HFF-Myc (cell line): ENCODE measurements around the gene WASL.

ENCODE experiments used
- DNase-seq: peaks from one replicate; pipeline ENCODE4 v3.0.0-alpha.2; 2011; ENCODE audit warnings: low read depth; ENCODE audit errors: extremely low read depth
- H3K4me3 ChIP-seq: replicated peaks from 2 replicates; pipeline ENCODE4 v1.5.1; 2011; ENCODE audit warnings: low read depth, mild to moderate bottlenecking, control low read depth, low read length
- TF ChIP-seq, protein P1 (sequence below): IDR thresholded peaks from 2 replicates; pipeline ENCODE4 v1.5.1; 2012; ENCODE audit warnings: mild to moderate bottlenecking, low read depth, low read length, control low read depth; ENCODE audit errors: missing control alignments

Gene WASL

DNA sequence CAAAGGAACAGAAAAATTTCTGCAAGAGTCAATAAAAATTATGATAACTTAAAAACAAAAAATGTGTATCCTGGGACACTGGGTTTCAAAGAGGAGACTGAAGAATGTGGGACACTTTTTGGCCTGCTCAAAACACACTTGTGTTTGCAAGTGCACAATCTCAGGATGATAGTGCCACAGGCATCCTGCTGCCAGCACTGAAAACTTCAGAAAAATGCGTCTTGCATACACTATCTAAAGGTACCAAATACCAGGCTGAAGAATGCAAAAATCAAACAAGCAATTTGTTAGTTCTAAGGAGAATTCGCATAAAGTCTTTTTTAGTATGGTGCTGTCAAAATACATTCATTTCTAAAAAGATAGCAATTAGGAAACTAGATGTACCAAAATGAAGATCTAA is 38.1 kb downstream of the WASL start:
- H3K4me3 ChIP-seq = no peak overlapping the region
- TF ChIP-seq, protein P1, sequence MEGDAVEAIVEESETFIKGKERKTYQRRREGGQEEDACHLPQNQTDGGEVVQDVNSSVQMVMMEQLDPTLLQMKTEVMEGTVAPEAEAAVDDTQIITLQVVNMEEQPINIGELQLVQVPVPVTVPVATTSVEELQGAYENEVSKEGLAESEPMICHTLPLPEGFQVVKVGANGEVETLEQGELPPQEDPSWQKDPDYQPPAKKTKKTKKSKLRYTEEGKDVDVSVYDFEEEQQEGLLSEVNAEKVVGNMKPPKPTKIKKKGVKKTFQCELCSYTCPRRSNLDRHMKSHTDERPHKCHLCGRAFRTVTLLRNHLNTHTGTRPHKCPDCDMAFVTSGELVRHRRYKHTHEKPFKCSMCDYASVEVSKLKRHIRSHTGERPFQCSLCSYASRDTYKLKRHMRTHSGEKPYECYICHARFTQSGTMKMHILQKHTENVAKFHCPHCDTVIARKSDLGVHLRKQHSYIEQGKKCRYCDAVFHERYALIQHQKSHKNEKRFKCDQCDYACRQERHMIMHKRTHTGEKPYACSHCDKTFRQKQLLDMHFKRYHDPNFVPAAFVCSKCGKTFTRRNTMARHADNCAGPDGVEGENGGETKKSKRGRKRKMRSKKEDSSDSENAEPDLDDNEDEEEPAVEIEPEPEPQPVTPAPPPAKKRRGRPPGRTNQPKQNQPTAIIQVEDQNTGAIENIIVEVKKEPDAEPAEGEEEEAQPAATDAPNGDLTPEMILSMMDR = no peak
- no peak for DNase-seq

DNA sequence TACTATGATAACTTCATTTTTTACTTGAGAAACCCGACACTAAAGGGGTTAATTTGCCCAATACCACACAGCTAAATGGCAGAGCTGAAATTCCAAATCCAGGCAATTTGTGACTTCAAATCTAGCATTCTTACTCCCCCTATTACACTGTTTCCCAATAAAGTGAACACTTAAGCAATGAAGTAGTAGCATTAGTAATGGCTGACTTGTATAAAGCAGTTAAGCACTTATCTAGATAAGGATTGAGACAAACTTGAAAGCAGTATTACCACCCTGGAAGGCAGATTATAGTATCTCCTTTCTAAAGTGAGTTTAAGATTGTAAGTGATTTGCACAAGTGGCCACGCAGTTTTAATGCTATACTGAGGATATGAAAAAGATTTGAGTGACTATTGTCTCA is 39.3 kb downstream of the WASL start:
- TF ChIP-seq, protein P1 = no peak
- DNase-seq = no peak

DNA sequence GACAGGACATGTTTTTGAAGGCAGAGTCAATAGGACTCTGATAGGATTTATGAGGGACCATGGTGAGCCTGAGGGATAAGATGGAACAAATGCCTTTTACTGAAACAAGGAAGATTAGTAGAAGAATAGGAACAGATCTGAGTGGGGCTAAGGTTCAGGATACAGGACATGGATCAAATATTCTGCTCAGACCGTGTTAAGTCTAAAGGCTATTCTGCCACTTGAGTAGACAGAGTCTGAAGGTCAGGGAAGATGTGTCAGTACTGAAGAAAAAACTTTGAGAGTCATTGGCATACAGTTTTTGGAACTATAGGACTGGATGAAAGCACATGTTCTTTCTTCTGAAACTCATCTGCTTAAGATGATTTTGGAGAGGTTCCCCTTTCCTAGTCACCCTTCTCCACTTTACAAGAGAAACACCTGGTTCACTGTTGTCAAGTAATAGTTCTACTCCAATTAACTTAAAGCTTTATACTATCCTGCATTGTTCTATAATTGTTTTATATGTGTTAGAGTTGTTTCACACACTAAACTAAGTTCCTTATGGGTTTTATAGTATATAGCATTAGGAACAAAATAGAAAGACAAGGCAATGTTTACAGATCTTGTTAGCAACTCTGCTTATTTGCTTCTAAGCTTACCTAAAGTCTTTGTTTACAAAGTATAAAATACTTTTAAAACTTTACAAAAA is 43.4 kb downstream of the WASL start:
- TF ChIP-seq, protein P1 = no peak
- H3K4me3 ChIP-seq = no peak overlapping the region
- DNase-seq = no peak

More for the DNA sequence above, 39.3 kb downstream of the WASL start:
- H3K4me3 ChIP-seq = no peak overlapping the region

DNA sequence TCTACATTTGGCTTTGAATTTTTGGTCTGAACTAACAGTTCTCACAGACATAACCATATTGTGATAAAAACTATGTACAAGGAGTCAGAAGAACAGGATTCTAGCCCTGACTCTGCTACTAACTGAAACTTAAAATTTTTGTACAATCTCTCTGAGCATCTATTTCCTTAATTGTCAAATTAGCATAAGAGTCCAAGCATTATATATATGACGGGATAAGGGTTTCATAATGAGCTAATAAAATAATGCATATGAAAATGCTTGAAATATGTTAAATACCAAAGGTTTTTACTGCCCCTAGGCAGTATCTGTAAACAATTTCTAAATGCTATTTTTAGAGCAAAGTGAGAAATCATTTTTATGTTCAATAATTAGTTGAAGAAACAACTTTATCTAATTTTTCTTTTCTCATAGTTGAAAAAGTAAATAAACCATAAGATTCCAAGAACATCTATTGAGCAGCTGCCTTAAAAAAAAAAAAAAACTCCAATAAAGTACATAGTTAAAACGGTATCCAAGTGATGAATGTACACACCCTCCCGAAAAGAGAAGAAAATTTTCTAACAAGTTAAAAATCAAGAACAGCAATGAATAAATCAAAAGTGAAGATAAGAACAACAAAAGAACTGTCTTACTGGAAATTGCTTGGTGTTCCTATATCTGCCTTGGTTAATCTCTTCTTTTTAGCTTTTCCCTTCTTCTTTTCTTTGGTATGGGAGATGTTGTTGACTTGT is 52.7 kb downstream of the WASL start:
- H3K4me3 ChIP-seq = no peak overlapping the region
- TF ChIP-seq, protein P1 = no peak
- DNase-seq = no peak

DNA sequence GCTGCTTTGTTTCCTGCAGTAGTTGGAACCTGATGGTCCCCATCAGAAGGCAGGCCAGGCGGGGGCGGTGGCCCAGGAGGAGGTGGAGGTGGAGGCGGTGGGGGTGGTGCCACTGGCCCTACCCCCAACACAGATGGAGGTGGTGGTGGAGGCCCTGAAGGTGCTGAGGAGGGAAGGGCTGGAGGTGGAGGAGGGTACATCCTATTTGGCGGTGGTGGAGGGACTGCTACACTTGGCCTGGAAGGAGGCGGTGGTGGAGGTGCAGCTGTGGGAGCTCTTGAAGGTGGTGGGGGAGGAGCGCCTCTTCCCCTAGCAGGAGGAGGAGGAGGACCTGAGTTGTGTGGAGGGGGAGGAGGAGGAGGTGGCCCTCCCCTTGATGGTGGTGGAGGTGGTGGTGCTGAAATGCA is 56.3 kb downstream of the WASL start:
- no peak overlapping the region for H3K4me3 ChIP-seq
- TF ChIP-seq, protein P1 = no peak
- DNase-seq = no peak

DNA sequence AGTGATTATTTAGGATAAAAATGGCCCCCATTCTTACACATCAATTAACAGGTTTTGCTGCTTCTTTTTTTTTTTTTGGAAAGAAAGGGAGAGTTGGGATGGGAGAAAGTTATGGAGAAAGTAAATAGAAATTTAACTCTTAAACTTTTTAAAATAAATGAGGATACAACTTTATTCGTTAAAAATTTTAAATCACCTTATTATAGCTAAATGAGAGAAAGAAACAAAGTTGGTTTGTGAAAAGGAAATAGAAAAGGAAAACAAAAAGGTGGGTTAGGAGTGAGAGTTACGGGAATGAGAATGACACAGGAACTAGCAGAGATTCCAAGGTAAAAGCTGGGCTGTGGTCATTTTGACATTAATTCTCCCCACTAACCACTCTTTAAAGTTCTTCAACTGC is 58.3 kb downstream of the WASL start:
- no peak overlapping the region for H3K4me3 ChIP-seq
- no peak for DNase-seq
- TF ChIP-seq, protein P1 = no peak
